Fibroblast of the aortic adventitia (primary cell): ENCODE results near the gene FMNL1. TPM values are rescaled to one million over a fixed set of nuclear protein-coding genes. Genes with fewer than 3 reads are reported as not detected.

ENCODE experiments used
- DNase-seq: peaks from one replicate; pipeline ENCODE4 v3.0.0-alpha.2; 2010; ENCODE audit warnings: low read depth
- H3K4me3 ChIP-seq: 2 replicates; pipeline ENCODE4 v1.5.1; 2011; ENCODE audit warnings: low read depth, mild to moderate bottlenecking, control low read depth, low read length, moderate library complexity
- total RNA-seq: library from RNA; depleted of rRNA; stranded (reverse); fragments of >200 nt; gene quantifications from 2 replicates; pipeline ENCODE4 v1.2.3, GENCODE V29; 2012; ENCODE audit warnings: low replicate concordance
- TF ChIP-seq, protein P1 (sequence below): IDR thresholded peaks from 2 replicates; pipeline ENCODE4 v1.5.1; 2011; ENCODE audit warnings: mild to moderate bottlenecking, low read length, control low read depth, inconsistent platforms; ENCODE audit not compliant: insufficient read depth

FMNL1 gene
- total RNA-seq, 1 donor: 0.81 TPM

DNA sequence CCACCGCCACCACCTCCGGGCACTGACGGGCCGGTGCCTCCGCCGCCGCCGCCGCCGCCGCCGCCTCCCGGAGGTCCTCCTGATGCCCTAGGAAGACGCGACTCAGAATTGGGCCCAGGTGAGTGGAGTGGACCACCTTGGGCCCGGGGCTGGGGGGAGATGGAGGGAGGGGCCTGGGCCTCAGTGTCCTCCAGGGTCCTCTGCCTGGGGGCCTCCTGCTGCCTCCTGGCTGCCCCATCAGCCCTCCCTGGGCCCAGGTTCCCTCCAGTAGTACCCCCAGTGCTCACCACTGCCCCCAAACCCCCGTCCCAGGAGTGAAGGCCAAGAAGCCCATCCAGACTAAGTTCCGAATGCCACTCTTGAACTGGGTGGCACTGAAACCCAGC, 20.3 kb downstream of the FMNL1 start:
- no peak overlapping the region for H3K4me3 ChIP-seq
- no peak for DNase-seq
- TF ChIP-seq, protein P1, sequence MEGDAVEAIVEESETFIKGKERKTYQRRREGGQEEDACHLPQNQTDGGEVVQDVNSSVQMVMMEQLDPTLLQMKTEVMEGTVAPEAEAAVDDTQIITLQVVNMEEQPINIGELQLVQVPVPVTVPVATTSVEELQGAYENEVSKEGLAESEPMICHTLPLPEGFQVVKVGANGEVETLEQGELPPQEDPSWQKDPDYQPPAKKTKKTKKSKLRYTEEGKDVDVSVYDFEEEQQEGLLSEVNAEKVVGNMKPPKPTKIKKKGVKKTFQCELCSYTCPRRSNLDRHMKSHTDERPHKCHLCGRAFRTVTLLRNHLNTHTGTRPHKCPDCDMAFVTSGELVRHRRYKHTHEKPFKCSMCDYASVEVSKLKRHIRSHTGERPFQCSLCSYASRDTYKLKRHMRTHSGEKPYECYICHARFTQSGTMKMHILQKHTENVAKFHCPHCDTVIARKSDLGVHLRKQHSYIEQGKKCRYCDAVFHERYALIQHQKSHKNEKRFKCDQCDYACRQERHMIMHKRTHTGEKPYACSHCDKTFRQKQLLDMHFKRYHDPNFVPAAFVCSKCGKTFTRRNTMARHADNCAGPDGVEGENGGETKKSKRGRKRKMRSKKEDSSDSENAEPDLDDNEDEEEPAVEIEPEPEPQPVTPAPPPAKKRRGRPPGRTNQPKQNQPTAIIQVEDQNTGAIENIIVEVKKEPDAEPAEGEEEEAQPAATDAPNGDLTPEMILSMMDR: no peak

DNA sequence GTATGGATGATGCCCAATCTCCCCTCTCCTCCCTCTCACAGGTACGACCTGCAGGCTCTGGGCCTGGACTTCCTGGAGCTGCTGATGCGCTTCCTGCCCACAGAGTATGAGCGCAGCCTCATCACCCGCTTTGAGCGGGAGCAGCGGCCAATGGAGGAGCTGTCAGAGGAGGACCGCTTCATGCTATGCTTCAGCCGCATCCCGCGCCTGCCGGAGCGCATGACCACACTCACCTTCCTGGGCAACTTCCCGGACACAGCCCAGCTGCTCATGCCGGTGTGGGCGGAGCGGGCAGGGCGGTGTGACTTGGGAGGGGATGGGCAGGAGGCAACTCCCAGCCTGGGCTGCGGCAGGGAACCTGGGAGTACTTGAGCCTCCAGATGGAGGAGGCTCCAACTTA, 22.1 kb downstream of the FMNL1 start:
- no peak for DNase-seq
- H3K4me3 ChIP-seq: no peak overlapping the region
- TF ChIP-seq, protein P1: no peak

DNA sequence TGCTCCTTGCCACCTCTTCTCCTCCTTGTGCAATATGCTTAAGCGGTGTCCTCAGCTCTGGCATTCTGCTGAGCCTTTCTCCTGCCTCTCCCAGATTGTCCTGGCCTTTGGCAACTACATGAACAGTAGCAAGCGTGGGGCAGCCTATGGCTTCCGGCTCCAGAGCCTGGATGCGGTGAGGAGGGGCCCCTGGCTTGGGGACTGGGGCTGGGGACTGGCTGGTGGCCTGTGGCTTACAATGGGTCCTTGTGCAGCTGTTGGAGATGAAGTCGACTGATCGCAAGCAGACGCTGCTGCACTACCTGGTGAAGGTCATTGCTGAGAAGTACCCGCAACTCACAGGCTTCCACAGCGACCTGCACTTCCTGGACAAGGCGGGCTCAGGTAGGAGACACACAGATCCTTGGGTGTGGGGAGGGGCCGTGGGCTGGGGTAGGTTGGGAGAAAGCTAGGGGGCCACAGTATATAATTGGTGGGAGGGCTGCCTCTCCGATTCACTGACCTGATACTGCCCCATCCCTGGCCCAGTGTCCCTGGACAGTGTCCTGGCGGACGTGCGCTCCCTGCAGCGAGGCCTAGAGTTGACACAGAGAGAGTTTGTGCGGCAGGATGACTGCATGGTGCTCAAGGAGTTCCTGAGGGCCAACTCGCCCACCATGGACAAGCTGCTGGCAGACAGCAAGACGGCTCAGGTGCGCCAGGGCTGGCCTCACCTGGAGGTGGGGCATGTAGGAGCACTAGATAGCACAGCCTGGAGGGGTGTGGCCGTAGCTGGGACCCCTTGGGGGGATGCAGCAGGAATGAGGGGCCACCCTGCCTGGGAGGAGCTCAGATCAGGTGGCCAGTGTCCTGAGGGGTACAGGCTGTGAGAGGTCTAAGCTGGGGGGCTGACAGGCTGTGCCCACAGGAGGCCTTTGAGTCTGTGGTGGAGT, 23.3 kb downstream of the FMNL1 start:
- no peak for DNase-seq
- TF ChIP-seq, protein P1: no peak
- no peak overlapping the region for H3K4me3 ChIP-seq

DNA sequence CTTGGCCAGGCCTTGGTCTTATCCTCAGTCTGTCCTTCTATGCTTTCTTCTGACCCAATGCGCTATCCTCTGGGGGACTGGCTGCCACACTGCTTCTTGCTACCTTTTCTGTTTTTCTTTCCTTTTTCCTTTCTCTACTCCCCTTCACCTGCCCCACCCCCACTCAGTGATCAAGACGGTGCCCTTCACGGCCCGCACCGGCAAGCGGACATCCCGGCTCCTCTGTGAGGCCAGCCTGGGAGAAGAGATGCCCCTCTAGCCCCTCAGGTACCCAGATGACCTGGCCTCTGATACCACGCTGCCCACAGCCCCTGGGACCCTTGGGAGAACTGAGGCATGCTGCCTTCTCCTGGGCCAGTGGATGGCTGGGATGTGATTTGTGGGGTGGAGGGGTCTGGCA, 24.7 kb downstream of the FMNL1 start:
- TF ChIP-seq, protein P1: no peak
- H3K4me3 ChIP-seq: no peak overlapping the region
- DNase-seq: no peak

DNA sequence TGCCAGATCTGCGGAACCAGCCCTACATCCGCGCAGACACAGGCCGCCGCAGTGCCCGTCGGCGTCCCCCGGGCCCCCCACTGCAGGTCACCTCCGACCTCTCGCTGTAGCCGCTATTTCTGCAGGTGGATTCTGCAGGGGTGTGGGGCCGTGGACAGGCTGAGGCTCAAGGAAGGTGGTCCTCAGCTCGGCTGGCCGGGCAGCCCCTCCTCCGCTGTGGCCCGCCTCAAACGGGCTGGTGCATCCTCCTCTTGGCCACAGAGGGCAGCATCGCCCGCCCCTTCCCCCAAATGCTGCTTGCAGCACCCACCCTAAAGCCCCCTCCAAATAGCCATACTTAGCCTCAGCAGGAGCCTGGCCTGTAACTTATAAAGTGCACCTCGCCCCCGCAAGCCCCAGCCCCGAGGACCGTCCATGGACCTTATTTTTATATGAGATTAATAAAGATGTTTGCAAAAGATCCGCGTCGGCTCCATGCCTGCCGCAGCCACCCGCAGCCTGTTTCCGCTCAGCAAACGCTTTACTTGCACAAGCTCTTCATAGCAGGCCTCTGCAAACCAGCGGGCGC, 25.3 kb downstream of the FMNL1 start:
- DNase-seq: no peak
- peak overlapping the region; percentile 55 for H3K4me3 ChIP-seq

DNA sequence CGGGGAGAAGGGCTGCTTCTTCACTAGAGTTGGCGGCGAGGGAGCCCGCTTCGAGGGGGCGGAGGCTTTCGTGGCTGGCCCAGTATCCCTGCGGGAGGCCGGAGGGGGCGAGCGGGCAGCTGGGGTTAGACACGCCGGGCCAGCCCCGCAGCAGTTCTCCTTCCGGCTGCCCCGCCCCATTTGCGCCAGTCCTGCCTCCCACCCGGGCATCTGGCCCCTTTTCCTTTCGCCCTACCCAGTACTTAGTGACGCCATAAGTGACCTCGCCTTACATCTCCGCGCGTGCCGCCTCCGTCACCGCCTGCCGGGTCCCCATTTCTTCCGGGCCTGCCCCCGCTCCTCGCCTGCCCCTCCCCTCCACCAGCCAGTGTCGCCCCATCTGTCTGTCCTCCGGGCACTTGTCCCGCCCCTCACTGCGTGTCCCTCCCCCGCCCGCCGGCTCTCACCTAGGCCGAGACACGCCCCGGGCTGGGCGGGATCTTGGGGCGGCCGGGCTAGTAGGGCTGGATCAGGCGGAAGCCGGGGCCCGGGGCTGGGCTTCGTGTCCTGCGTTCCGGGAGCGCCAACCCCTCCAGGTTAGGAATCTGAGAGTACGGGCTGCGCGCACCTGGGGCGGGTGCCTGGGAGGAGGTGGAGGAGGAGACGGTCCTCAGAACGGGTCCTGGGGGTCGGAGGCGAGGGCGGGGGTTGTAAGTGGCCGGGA, 25.9 kb downstream of the FMNL1 start:
- TF ChIP-seq, protein P1: no peak
- peak overlapping the region; percentile 55 for H3K4me3 ChIP-seq
- peak; percentile 63 for DNase-seq

More for the DNA sequence above, 25.3 kb downstream of the FMNL1 start:
- TF ChIP-seq, protein P1: peak; percentile 47
